Kidney (tissue), 14 donors: ENCODE measurements around the gene RAP1GAP2. TPM values are rescaled to one million over a fixed set of nuclear protein-coding genes. Genes with fewer than 3 reads are reported as not detected.
A peak's percentile ranks its signal among the peaks of the same experiment; 100 is the strongest.

ENCODE experiments used
- DNase-seq, 5 donors: peaks; one replicate each; pipeline ENCODE4 v3.0.0-alpha.2; 2013 to 2020
- FAIRE-seq: peaks from 2 replicates; lab custom pipeline; 2012; peaks lifted over from hg19 to GRCh38; lab: Jason Lieb, UNC
- H3K27ac ChIP-seq, 2 donors: one replicate each; pipeline ENCODE4 v1.7.0; 2013; ENCODE audit warnings: low read depth in 2 of 2, low read length in 2 of 2, inconsistent platforms in 1 of 2
- H3K27me3 ChIP-seq: one replicate; pipeline ENCODE4 v1.7.1; 2013; ENCODE audit warnings: low read length, inconsistent platforms; ENCODE audit not compliant: control insufficient read depth, insufficient read depth
- H3K36me3 ChIP-seq, 3 donors: one replicate each; pipeline versions ENCODE4 v1.7.0 to v1.7.1; 2013; ENCODE audit warnings: low read length in 3 of 3, control low read depth in 1 of 3, inconsistent platforms in 1 of 3; ENCODE audit not compliant: insufficient read depth in 3 of 3, control insufficient read depth in 2 of 3
- H3K4me1 ChIP-seq, 3 donors: one replicate each; pipeline versions ENCODE4 v1.7.0 to v1.7.1; 2013; ENCODE audit warnings: low read length in 3 of 3, inconsistent platforms in 1 of 3, low read depth in 1 of 3; ENCODE audit not compliant: control insufficient read depth in 2 of 3, insufficient read depth in 2 of 3
- H3K4me3 ChIP-seq, 3 donors: one replicate each; pipeline versions ENCODE4 v1.7.0 to v1.8.1; 2013; ENCODE audit warnings: low read length in 3 of 3, control low read depth in 1 of 3, inconsistent platforms in 1 of 3
- H3K9ac ChIP-seq, 3 donors: one replicate each; pipeline versions ENCODE4 v1.7.0 to v1.7.1; 2013; ENCODE audit warnings: low read length in 3 of 3, control low read depth in 1 of 3, inconsistent platforms in 1 of 3
- H3K9me3 ChIP-seq, 3 donors: one replicate each; pipeline versions ENCODE4 v1.7.0 to v1.7.1; 2013; ENCODE audit warnings: low read length in 3 of 3, control low read depth in 1 of 3, inconsistent platforms in 1 of 3; ENCODE audit not compliant: control insufficient read depth in 2 of 3, insufficient read depth in 1 of 3
- intact Hi-C: fragments of 100-400 bp; cut with DNase I; formaldehyde crosslinking; loops from one replicate; pipeline ENCODE4 v1.11.1; 2022
- polyA plus RNA-seq: library from polyadenylated mRNA; stranded (reverse); fragments of 350-450 nt; fragmentation: Illumina TruSeq; extraction: RNeasy Lipid Tissue Mini Kit (QIAGEN cat#74804); gene quantifications from one replicate; pipeline ENCODE4 v1.2.3, GENCODE V29; 2014; ENCODE audit warnings: low read depth, low replicate concordance; ENCODE audit not compliant: insufficient read depth
- total RNA-seq: library from RNA; stranded (reverse); fragmentation: NEBNext Ultra II Directional; extraction: Animal tissue kit (Norgen Biotek cat#: 25700); gene quantifications from one replicate; pipeline ENCODE4 v1.2.1, GENCODE V29; 2021
- TF ChIP-seq, protein P1 (sequence below): IDR thresholded peaks from 3 replicates; pipeline ENCODE4 v1.5.1; 2012; ENCODE audit warnings: mild to moderate bottlenecking, moderate library complexity, borderline replicate concordance; ENCODE audit not compliant: insufficient read depth; ENCODE audit errors: extremely low read depth
- donor health status: control.
- donor health status: control.
- donor health status: control.
- donor health status: control.
- donor health status: control.
- donor health status: DM: yes; HTN: yes; CAD: no.
- donor health status: Normal renal cell carcinoma (clear cell type).

Gene RAP1GAP2
- total and polyA plus RNA-seq, 2 donors from 2014 or later = 6.8 to 46.2 TPM

DNA sequence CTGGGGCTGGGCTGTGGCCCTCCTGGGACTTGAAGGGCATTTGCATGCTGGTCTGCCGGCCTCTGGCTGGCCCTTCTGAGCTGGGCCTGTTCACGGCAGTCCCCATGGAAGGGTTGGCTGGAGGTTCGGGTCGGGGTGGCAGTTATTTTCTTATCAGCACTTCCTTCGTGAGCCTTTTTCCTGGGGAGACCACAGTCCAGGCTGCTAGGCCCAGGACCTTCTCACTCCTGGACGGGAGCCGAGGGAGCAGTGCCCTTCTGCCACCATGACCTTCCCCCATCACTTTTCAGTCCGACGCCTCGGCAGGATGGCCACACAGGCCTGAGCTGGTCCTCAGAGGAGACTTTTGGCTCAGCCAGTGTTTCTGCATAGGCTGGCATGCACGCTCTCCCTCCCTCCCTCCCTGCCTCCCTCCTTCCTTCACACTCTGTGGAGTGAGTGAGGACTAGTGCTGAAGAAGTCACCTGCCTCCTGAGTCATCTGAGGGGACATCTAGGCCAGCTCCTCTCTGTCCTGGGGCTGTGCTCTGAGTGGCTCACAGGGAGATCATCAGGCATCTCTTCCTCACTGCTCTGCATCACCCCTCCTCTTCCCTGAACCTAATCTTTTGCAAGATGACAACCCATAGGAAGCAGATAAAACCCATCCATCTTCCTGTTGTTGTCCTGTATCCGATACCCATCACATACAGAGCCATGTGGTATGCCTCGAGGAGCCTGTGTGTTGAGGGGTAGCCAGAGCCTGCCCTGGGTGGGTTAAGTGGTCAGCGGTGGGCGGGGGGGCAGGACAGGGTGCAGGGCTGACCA is 109.7 kb downstream of the RAP1GAP2 start:
- intact Hi-C loops = no loop called here
- Histone ChIP-seq H3K9me3 (no peaks in the 10 kb centered on the region), H3K9ac (no peak overlapping the region), H3K27me3 (no peaks in the 10 kb centered on the region), H3K4me3 (no peak overlapping the region), H3K4me1 (peaks cover 0 to 10% (median 4%) of the 10 kb centered on the region in 3 donors), H3K27ac (no peak overlapping the region), H3K36me3 (no peaks in the 10 kb centered on the region)
- TF ChIP-seq, protein P1, sequence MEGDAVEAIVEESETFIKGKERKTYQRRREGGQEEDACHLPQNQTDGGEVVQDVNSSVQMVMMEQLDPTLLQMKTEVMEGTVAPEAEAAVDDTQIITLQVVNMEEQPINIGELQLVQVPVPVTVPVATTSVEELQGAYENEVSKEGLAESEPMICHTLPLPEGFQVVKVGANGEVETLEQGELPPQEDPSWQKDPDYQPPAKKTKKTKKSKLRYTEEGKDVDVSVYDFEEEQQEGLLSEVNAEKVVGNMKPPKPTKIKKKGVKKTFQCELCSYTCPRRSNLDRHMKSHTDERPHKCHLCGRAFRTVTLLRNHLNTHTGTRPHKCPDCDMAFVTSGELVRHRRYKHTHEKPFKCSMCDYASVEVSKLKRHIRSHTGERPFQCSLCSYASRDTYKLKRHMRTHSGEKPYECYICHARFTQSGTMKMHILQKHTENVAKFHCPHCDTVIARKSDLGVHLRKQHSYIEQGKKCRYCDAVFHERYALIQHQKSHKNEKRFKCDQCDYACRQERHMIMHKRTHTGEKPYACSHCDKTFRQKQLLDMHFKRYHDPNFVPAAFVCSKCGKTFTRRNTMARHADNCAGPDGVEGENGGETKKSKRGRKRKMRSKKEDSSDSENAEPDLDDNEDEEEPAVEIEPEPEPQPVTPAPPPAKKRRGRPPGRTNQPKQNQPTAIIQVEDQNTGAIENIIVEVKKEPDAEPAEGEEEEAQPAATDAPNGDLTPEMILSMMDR = no peak
- no peak for FAIRE-seq
- DNase-seq = peak in 1 of 5 donors; percentile 48

DNA sequence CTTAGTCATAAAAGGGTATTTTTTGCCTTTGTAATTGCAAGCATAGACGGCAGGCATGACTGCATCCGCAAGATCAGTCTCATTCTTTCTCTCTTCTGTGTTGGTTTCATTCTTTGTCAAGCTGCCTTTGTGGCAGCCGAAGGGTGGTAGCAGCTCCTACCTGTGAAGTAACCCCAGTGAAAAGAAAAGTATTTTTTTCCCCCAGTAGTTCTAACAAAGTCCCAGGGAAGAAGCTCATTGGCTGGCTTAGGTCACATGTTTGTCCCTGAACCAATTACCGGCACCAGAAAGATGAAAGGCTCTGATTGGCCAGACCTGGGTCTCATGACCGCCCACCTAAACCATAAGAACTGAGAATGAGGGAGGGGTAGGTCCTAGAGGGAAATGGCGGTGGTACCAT is 110.7 kb downstream of the RAP1GAP2 start:
- H3K9ac ChIP-seq = no peak overlapping the region
- no peak overlapping the region for H3K4me3 ChIP-seq
- H3K4me1 ChIP-seq = peaks cover 0 to 5% (median 4%) of the 10 kb centered on the region in 3 donors
- no peak overlapping the region for H3K27ac ChIP-seq
- no peaks in the 10 kb centered on the region for H3K9me3 ChIP-seq
- TF ChIP-seq, protein P1 = no peak
- intact Hi-C loops = no loop called here
- no peaks in the 10 kb centered on the region for H3K36me3 ChIP-seq
- H3K27me3 ChIP-seq = no peaks in the 10 kb centered on the region
- no peak for FAIRE-seq
- DNase-seq = no peak

DNA sequence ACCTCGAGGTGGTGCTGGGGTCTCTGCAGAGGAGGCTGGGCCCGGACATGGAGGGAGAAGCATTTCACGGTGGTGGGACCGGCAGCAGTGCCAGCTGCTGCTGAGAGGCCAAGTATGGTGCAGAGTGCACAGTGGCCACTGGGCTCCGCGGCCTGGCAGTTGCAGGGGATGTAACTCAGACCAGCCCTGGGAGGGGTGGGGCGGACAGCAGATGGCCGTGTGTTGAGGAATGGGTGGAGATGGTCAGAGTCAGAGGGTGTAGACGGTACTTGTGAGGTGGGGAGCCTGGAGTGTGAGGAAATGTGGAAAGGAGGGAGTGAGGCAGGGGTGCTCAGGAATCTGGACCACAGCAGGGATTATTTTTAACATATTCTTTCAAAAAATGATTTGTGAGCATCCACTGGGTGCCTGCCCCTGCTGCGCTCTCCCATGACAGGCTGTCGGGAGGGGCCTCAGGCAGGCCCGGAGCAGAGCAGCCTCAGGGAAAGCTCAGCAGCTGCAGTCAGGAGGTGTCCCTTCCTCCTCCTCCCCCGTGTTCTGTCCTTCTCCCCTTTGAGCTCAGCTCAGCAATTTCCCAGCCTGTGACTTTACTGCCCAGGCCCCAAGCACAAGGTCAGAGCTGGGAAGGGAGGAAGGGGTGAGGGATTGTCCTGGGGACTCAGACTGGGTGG is 113.1 kb downstream of the RAP1GAP2 start:
- H3K4me3 ChIP-seq = no peak overlapping the region
- peak in 4 of 5 donors; percentile 43 to 83 (median 69) for DNase-seq
- TF ChIP-seq, protein P1 = no peak
- no peak overlapping the region for H3K9ac ChIP-seq
- H3K27me3 ChIP-seq = no peaks in the 10 kb centered on the region
- no peaks in the 10 kb centered on the region for H3K36me3 ChIP-seq
- H3K4me1 ChIP-seq = peaks cover 0 to 3% (median 0%) of the 10 kb centered on the region in 3 donors
- intact Hi-C loops = no loop called here
- H3K9me3 ChIP-seq = no peaks in the 10 kb centered on the region
- no peak for FAIRE-seq
- H3K27ac ChIP-seq = no peak overlapping the region
